Stimulated activated naive B cell treated with anti-CD40 and anti-IgM and Interleukin-4, amounts not matched to agents 10 μg/mL and 1 μg/mL and 100 μg/mL, for 72 hours (primary cell): ENCODE measurements around the gene SPPL2B.

ENCODE experiments used
- ATAC-seq, 2 donors: fragments of 150-1000 bp; cut with Tn5 transposase; replicated peaks; 2 replicates each; pipeline ENCODE4 v1.10.0; 2021; ENCODE audit warnings: moderate library complexity in 1 of 2
- DNase-seq: peaks from one replicate; pipeline ENCODE4 v3.0.0; 2021
- H3K27ac Mint-ChIP-seq: one replicate; pipeline ENCODE4 v1.8.0; 2022; ENCODE audit warnings: mild to moderate bottlenecking, mixed read lengths
- H3K27me3 Mint-ChIP-seq, 2 donors: one replicate each; pipeline ENCODE4 v1.8.0; 2022; ENCODE audit warnings: mixed read lengths in 2 of 2
- H3K36me3 Mint-ChIP-seq, 2 donors: one replicate each; pipeline ENCODE4 v1.8.0; 2022; ENCODE audit warnings: mixed read lengths in 2 of 2, mild to moderate bottlenecking in 1 of 2
- H3K4me1 Mint-ChIP-seq, 2 donors: one replicate each; pipeline ENCODE4 v1.8.0; 2022; ENCODE audit warnings: mixed read lengths in 2 of 2, mild to moderate bottlenecking in 1 of 2
- H3K4me3 Mint-ChIP-seq, 2 donors: one replicate each; pipeline ENCODE4 v1.8.0; 2022; ENCODE audit warnings: mild to moderate bottlenecking in 2 of 2, mixed read lengths in 2 of 2, moderate library complexity in 1 of 2
- H3K9me3 Mint-ChIP-seq, 2 donors: one replicate each; pipeline ENCODE4 v1.8.0; 2022; ENCODE audit warnings: mixed read lengths in 2 of 2, mild to moderate bottlenecking in 1 of 2

Gene SPPL2B

GRCh38 chr19:2323707-2324106 is 4.8 kb upstream of the SPPL2B start:
- ATAC-seq = no peak
- H3K4me1 Mint-ChIP-seq = peaks cover 49 to 64% of the 10 kb centered on the region in 2 donors
- no peaks in the 10 kb centered on the region for H3K27me3 Mint-ChIP-seq
- DNase-seq = no peak
- no peak overlapping the region for H3K27ac Mint-ChIP-seq
- no peak overlapping the region for H3K4me3 Mint-ChIP-seq
- H3K9me3 Mint-ChIP-seq = no peaks in the 10 kb centered on the region
- peaks cover 33 to 38% of the 10 kb centered on the region in 2 donors for H3K36me3 Mint-ChIP-seq

- H3K9me3 Mint-ChIP-seq = no peaks in the 10 kb centered on the region
- peaks cover 33 to 42% of the 10 kb centered on the region in 2 donors for H3K36me3 Mint-ChIP-seq
- H3K4me3 Mint-ChIP-seq = peak overlapping the region; percentile 75 to 78
- DNase-seq = no peak
- H3K27me3 Mint-ChIP-seq = no peaks in the 10 kb centered on the region
- peak overlapping the region; percentile 91 for H3K27ac Mint-ChIP-seq
- peak; percentile 14 to 48 for ATAC-seq
- peaks cover 46 to 63% of the 10 kb centered on the region in 2 donors for H3K4me1 Mint-ChIP-seq
These were observed 4.1 kb upstream of the SPPL2B start for GRCh38 chr19:2324220-2324948.

- Mint-ChIP-seq H3K36me3 (peaks cover 38 to 48% of the 10 kb centered on the region in 2 donors), H3K4me3 (peak overlapping the region; percentile 75 to 78), H3K27ac (peak overlapping the region; percentile 91), H3K9me3 (no peaks in the 10 kb centered on the region), H3K4me1 (peaks cover 52 to 66% of the 10 kb centered on the region in 2 donors), H3K27me3 (no peaks in the 10 kb centered on the region)
- ATAC-seq (peak; percentile 9 to 24), DNase-seq (no peak)
These were observed 3.0 kb upstream of the SPPL2B start for GRCh38 chr19:2325281-2326046.

GRCh38 chr19:2326699-2327360 is 1.7 kb upstream of the SPPL2B start:
- no peaks in the 10 kb centered on the region for H3K27me3 Mint-ChIP-seq
- DNase-seq = no peak
- peak overlapping the region; percentile 98 for H3K27ac Mint-ChIP-seq
- peaks cover 32 to 48% of the 10 kb centered on the region in 2 donors for H3K36me3 Mint-ChIP-seq
- peak overlapping the region; percentile 89 to 98 for H3K4me3 Mint-ChIP-seq
- no peak for ATAC-seq
- peaks cover 62 to 80% of the 10 kb centered on the region in 2 donors for H3K4me1 Mint-ChIP-seq
- no peaks in the 10 kb centered on the region for H3K9me3 Mint-ChIP-seq

GRCh38 chr19:2327773-2328400 is 597 bp upstream of the SPPL2B start:
- DNase-seq = peak; percentile 60
- Mint-ChIP-seq H3K27me3 (no peaks in the 10 kb centered on the region), H3K36me3 (peaks cover 31 to 46% of the 10 kb centered on the region in 2 donors), H3K27ac (peak overlapping the region; percentile 98), H3K9me3 (no peaks in the 10 kb centered on the region), H3K4me1 (peaks cover 70 to 88% of the 10 kb centered on the region in 2 donors), H3K4me3 (peak overlapping the region; percentile 89 to 98)
- ATAC-seq = peak; percentile 56 to 59

- ATAC-seq (no peak), DNase-seq (no peak)
- Mint-ChIP-seq H3K9me3 (no peaks in the 10 kb centered on the region), H3K4me3 (peak overlapping the region; percentile 89 to 98), H3K4me1 (peaks cover 73 to 88% of the 10 kb centered on the region in 2 donors), H3K27ac (peak overlapping the region; percentile 96), H3K36me3 (peaks cover 25 to 36% of the 10 kb centered on the region in 2 donors), H3K27me3 (no peaks in the 10 kb centered on the region)
These were observed 630 bp downstream of the SPPL2B start for GRCh38 chr19:2329149-2329478.

GRCh38 chr19:2329501-2329916 is 1.0 kb downstream of the SPPL2B start:
- Mint-ChIP-seq H3K4me3 (peak overlapping the region; percentile 89 to 98), H3K27me3 (no peaks in the 10 kb centered on the region), H3K9me3 (no peaks in the 10 kb centered on the region), H3K36me3 (peaks cover 22 to 32% of the 10 kb centered on the region in 2 donors), H3K4me1 (peaks cover 74 to 88% of the 10 kb centered on the region in 2 donors), H3K27ac (peak overlapping the region; percentile 96)
- ATAC-seq (no peak), DNase-seq (no peak)

- H3K27ac Mint-ChIP-seq = peak overlapping the region; percentile 72
- no peaks in the 10 kb centered on the region for H3K27me3 Mint-ChIP-seq
- DNase-seq (no peak), ATAC-seq (no peak)
- H3K9me3 Mint-ChIP-seq = peaks cover 0 to under 1% of the 10 kb centered on the region in 2 donors
- peaks cover 24 to 34% of the 10 kb centered on the region in 2 donors for H3K36me3 Mint-ChIP-seq
- peaks cover 71 to 84% of the 10 kb centered on the region in 2 donors for H3K4me1 Mint-ChIP-seq
- H3K4me3 Mint-ChIP-seq = peak overlapping the region; percentile 40 to 49
These were observed 1.8 kb downstream of the SPPL2B start for GRCh38 chr19:2330255-2330631.

GRCh38 chr19:2330632-2331284 is 2.3 kb downstream of the SPPL2B start:
- no peak for DNase-seq
- H3K27me3 Mint-ChIP-seq = no peaks in the 10 kb centered on the region
- peak overlapping the region; percentile 25 for H3K27ac Mint-ChIP-seq
- no peak for ATAC-seq
- peaks cover 70 to 84% of the 10 kb centered on the region in 2 donors for H3K4me1 Mint-ChIP-seq
- peak overlapping the region; percentile 57 to 60 for H3K4me3 Mint-ChIP-seq
- H3K36me3 Mint-ChIP-seq = peaks cover 23 to 34% of the 10 kb centered on the region in 2 donors
- peaks cover 0 to 4% of the 10 kb centered on the region in 2 donors for H3K9me3 Mint-ChIP-seq

- Mint-ChIP-seq H3K27ac (peak overlapping the region; percentile 95), H3K4me1 (peaks cover 74 to 82% of the 10 kb centered on the region in 2 donors), H3K4me3 (peak overlapping the region; percentile 74 to 79)
These were observed 3.2 kb downstream of the SPPL2B start for GRCh38 chr19:2331601-2332246.

GRCh38 chr19:2332341-2333026 is 4.0 kb downstream of the SPPL2B start:
- peak; percentile 85 for DNase-seq
- peak; percentile 84 for ATAC-seq
- Mint-ChIP-seq H3K9me3 (peaks cover 0 to 5% of the 10 kb centered on the region in 2 donors), H3K4me1 (peaks cover 68 to 82% of the 10 kb centered on the region in 2 donors), H3K36me3 (peaks cover 30 to 38% of the 10 kb centered on the region in 2 donors), H3K4me3 (peak overlapping the region; percentile 74 to 79), H3K27me3 (no peaks in the 10 kb centered on the region), H3K27ac (peak overlapping the region; percentile 95)

More at GRCh38 chr19:2331601-2332246, 3.2 kb downstream of the SPPL2B start:
- ATAC-seq (peak; percentile 6 to 9), DNase-seq (no peak)
- H3K36me3 Mint-ChIP-seq = peaks cover 27 to 36% of the 10 kb centered on the region in 2 donors
- peaks cover 0 to 5% of the 10 kb centered on the region in 2 donors for H3K9me3 Mint-ChIP-seq
- no peaks in the 10 kb centered on the region for H3K27me3 Mint-ChIP-seq

GRCh38 chr19:2333027-2333806 is 4.7 kb downstream of the SPPL2B start:
- ATAC-seq (no peak), DNase-seq (no peak)
- no peaks in the 10 kb centered on the region for H3K27me3 Mint-ChIP-seq
- H3K9me3 Mint-ChIP-seq = peaks cover 0 to 5% of the 10 kb centered on the region in 2 donors
- peak overlapping the region; percentile 62 for H3K27ac Mint-ChIP-seq
- peak overlapping the region; percentile 61 to 75 for H3K4me3 Mint-ChIP-seq
- H3K4me1 Mint-ChIP-seq = peaks cover 66 to 82% of the 10 kb centered on the region in 2 donors
- H3K36me3 Mint-ChIP-seq = peaks cover 32 to 43% of the 10 kb centered on the region in 2 donors
